GF-D8 (cell line): ENCODE results near the gene CSNK1E.

Experiments used
- DNase-seq: peaks from one replicate; lab custom pipeline; 2025; lab: John Stamatoyannopoulos, UW

CSNK1E gene

GRCh38 chr22:38327805-38328204, 10.6 kb upstream of the CSNK1E start:
- no peak for DNase-seq

GRCh38 chr22:38327396-38327795, 10.2 kb upstream of the CSNK1E start:
- DNase-seq = no peak

DNA sequence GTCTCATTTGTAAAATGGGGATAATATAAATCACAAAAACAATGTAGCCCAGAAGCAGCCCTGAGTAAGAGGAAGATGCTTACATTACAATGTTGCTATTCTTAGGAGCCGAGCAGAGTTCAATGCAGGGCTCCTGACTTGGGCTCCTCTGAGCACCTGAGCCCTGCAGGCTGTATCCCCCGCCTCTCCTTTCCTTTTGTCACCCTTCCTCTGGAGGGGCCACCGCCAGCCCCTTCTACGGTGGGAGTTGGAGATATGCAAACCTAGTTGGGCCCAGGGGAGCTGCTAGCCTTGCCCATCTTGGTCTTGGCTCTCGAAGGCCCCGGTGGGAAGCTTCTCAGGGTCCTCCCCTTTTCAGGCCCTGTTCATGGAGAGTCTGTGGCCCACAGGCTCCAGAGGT, 8.4 kb upstream of the CSNK1E start:
- DNase-seq = no peak

DNA sequence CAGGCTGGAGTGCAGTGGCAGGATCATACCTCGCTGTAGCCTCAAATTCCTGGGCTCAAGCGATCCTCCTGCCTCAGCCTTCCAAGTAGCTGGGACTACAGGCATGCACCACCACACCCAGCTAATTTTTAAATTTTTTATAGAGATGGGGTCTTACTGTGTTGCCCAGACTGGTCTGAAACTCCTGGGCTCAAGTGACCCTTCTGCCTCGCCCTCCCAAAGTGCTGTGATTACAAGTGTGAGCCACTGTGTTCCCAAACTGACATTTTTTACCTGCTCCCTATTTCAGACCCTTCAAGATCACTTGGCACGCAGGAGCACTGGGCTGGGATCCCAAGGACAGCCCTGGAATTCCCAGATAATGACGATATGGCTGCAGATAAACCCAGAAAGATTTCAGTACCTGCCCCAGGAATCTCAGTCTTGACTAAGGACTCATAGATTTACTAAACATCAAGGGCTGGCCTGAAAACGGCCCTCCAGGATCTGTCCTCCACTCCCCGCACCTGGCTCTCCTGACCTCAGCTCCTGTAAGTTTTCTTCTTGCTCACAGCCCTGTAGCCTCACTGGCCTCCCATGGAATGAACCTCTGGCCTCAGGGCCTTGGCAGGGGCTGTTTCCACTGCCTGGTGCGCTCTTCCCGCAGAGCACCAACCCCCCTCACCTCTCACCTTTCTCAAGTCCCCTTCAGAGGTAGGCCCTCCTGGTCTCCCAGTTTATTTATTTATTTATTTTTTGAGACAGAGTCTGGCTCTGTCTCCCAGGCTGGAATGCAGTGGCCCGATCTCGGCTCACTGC, 3.6 kb upstream of the CSNK1E start:
- DNase-seq = no peak

- no peak for DNase-seq
Measured at GRCh38 chr22:38318792-38319773, 1.9 kb upstream of the CSNK1E start.

DNA sequence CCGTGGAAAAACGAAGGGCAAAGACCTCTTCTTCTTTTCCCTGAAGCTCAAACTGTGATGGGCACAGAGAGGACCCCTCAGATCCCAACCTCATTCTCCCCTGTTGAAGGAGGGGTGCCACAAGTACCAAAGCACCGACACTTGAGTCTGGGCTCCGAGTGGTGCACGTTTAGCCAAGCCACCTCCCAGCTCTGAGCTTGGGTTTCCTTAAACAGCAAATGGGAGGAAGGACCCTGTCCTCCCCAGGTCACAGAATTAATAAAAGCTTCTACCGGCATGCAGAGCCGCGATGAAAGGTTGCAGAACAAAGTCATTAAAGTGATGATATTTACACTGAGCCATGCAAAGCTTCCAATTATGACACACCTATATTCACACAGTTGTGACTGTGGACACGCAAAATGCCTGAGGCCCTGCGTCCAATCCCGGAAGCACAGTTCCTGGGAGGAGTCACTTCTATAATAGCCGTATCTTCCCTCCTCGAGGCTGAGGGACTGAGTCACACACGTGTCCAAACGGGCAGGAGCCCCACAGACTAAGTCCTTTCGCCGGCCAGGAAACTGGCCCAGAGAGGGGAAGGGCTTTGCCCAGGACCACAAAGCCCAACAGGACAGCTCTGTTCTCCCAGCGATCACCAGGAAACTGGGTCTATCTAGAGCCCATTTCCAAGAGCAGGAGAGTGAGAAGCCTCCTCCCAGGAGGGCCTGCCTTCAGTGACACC, 922 bp upstream of the CSNK1E start:
- peak; percentile 66 for DNase-seq

GRCh38 chr22:38316364-38317121, 690 bp downstream of the CSNK1E start:
- DNase-seq = no peak

- no peak for DNase-seq
Measured at GRCh38 chr22:38315823-38316363, 1.3 kb downstream of the CSNK1E start.

- DNase-seq = peak; percentile 47
Measured at GRCh38 chr22:38314933-38315822, 2.1 kb downstream of the CSNK1E start.

DNA sequence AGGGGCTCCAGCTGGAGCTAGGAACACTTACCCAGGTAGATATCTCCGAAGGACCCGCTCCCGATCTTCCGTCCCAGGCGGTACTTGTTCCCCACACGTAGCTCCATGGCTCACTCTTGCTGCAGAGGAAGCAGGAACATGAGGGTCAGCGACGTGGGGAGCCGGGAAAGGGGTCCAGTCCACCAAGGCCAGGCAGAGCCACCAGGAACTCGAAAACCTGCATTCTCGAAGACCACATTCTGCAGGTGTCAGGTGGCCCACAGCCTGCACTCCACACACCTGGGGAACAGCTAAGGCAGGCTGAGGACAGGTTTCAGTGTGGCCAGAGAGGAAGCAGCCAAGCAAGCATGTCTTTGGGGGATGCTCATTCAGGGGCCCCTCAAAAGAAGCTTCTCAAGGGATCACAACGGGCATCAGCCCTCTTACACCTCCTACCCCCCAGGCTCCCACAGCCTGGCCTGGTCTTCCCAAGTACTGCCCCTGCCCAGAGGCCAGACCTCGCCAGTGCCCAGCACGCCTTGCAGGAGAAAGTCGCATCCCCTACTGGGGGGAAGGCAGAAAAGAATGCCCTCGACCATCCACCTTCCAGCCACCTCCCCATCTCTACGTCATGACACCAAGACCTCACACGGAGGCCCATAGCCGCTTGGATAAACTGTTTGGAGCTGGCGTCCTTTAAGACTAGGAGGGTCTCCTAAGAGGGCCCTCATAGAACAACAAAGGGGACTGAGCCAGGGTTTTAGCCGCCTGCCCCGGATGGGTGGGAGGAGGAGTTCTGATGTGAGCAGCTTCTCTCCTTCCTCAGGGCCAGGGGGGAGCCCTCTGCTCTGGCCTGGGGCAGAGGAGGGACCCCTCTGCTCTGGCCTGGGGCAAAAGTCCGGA, 2.9 kb downstream of the CSNK1E start:
- DNase-seq = no peak

DNA sequence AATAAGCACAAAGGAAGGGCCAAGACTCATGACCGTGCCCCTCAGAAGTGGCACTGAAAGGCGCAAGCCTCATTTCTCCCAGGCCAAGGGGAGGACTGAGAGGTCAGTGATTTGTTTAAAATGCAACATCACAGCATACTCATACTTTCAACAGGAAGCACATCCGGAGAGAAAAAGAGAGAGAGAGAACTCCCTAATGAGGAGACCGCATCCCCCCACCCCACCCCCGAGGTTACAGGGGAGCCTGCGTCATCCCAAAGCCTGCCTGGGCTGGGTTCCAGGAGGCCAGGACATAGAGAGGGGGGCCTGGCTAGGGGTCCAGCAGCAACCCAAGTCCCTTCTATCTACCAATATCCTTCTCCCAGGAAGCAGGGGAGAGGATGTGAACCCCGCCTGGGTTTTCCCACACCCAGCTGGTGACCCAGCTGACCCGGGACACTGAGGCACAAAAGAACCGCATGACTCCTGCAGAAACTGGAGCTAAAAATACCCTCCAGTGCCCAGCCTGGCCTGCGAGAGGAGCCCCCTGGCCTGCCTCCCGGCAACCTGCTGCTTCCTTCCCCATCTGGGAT, 3.8 kb downstream of the CSNK1E start:
- no peak for DNase-seq

DNA sequence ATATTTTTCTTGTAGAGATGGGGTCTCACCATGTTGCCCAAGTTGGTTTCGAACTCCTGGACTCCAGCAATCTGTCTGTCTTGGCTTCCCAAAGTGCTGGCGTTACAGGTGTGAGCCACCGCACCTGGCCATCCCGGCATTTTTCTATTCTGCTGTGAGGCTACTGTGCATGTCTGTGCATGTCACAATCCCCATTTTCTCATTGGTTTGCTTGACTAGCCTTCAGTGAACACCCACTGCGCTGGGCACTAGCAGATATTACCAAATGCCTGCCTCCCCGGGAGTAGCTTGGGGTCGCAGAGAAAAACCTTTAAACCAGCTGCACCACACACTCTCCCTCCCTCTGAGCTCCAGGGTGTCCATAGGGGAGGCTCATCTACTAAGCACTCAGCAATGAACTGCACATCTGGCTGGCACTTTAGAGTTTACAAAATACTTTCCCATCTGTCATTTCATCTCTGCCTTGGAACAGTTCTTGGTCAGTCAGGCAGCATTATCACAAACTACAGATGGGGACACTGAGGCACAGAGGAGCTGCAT, 4.9 kb downstream of the CSNK1E start:
- DNase-seq = no peak

GRCh38 chr22:38311323-38311620, 6.0 kb downstream of the CSNK1E start:
- DNase-seq = no peak

- no peak for DNase-seq
Measured at GRCh38 chr22:38310518-38311322, 6.5 kb downstream of the CSNK1E start.

GRCh38 chr22:38309614-38310517, 7.4 kb downstream of the CSNK1E start:
- DNase-seq = no peak

DNA sequence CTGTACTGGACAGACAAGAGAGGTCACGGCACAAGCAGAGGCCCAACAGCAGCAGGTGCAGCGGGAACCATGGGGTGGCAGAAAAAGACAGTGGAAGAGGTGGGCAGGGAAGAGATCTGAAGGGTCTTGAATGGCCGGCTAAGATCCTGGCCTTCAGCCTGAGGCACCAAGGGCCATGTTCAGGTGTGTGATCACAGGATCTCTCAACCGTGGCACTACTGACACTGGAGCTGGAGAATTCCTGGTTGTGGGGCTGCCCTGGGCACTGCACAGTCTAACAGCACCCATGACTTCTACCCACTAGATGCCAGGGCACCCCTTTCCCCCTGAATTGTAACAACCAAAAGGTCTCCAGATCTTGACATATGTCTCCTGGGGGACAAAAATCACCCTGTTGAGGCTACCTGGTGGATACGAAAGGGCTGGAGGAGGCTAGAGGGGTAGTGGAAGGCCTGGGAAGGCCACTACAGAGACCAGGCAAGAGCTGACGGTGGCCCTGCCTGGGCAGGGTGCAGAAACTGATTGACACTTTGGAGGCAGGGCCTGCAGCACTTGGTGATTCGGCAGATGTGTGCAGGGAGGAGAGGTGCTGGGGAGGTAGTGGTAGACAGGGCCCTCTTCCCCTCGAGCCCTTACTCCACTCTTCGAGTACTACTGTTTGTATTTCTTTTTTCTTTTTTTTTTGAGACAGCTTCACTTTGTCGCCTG, 8.3 kb downstream of the CSNK1E start:
- no peak for DNase-seq
